Effector CD8-positive, alpha-beta T cell (primary cell): ENCODE results near the gene MS4A6A.

ENCODE experiments used
- DNase-seq: peaks from one replicate; lab custom pipeline; 2025; lab: John Stamatoyannopoulos, UW

Gene MS4A6A

GRCh38 chr11:60128376-60128775 lies 54.5 kb downstream of the MS4A6A start:
- no peak for DNase-seq

- no peak for DNase-seq
Observed at GRCh38 chr11:60127311-60127811, 55.5 kb downstream of the MS4A6A start.

GRCh38 chr11:60125956-60126585 lies 56.8 kb downstream of the MS4A6A start:
- no peak for DNase-seq

- no peak for DNase-seq
Observed at GRCh38 chr11:60124802-60125432, 58.0 kb downstream of the MS4A6A start.
